Measurements from ENCODE around the gene USP54.

USP54 gene

GRCh38 chr10:73448384-73448783, 142.8 kb downstream of the USP54 start:
- Histone ChIP-seq H3K9ac (ENCODE audit: low read depth, low read length) (no peak overlapping the region), H3K4me3 (ENCODE audit: low read depth, low read length) (no peak overlapping the region), H3K27me3 (ENCODE audit: control insufficient read depth, insufficient read depth, low read length) (no peaks in the 10 kb centered on the region), H3K9me3 (ENCODE audit: control insufficient read depth, insufficient read depth, low read length) (no peaks in the 10 kb centered on the region), H3K36me3 (ENCODE audit: control insufficient read depth, insufficient read depth, low read length) (no peaks in the 10 kb centered on the region), H3K4me1 (ENCODE audit: control insufficient read depth, insufficient read depth, low read length) (no peaks in the 10 kb centered on the region)
